Astrocyte (in vitro differentiated cells and primary cell): ENCODE data around the gene FAM83D. TPM values are rescaled to one million over a fixed set of nuclear protein-coding genes. Genes with fewer than 3 reads are reported as not detected.
A peak's percentile ranks its signal among the peaks of the same experiment; 100 is the strongest.
"Not testable (repeated sequence)": the region's sequence is repeated elsewhere in the genome, so short reads cannot be mapped to it uniquely, and the experiment has no call there.

Experiments used
- DNase-seq: peaks from one replicate; pipeline ENCODE4 v3.0.0-alpha.2; 2010; ENCODE audit warnings: low read depth
- FAIRE-seq: peaks from 2 replicates; lab custom pipeline; 2011; peaks lifted over from hg19 to GRCh38; lab: Jason Lieb, UNC
- H2AFZ ChIP-seq: 2 replicates; pipeline ENCODE4 v1.6.0; 2012; ENCODE audit warnings: low read depth, low read length, inconsistent platforms
- H3K27ac ChIP-seq: 2 replicates; pipeline ENCODE4 v1.5.1; 2011; ENCODE audit warnings: low read depth, low read length, inconsistent platforms
- H3K27me3 ChIP-seq: 2 replicates; pipeline ENCODE4 v1.6.0; 2011; ENCODE audit warnings: low read length, inconsistent platforms; ENCODE audit not compliant: insufficient read depth
- H3K36me3 ChIP-seq: 2 replicates; pipeline ENCODE4 v1.5.1; 2011; ENCODE audit warnings: low read length, inconsistent platforms; ENCODE audit not compliant: insufficient read depth
- H3K4me1 ChIP-seq: 2 replicates; pipeline ENCODE4 v1.5.1; 2011; ENCODE audit warnings: low read length, inconsistent platforms; ENCODE audit not compliant: insufficient read depth
- H3K4me2 ChIP-seq: 2 replicates; pipeline ENCODE4 v1.6.0; 2012; ENCODE audit warnings: low read length, inconsistent platforms
- H3K4me3 ChIP-seq: 2 replicates; pipeline ENCODE4 v1.5.1; 2011; ENCODE audit warnings: low read depth, mild to moderate bottlenecking, low read length, inconsistent platforms; ENCODE audit not compliant: insufficient read depth
- H3K79me2 ChIP-seq: 2 replicates; pipeline ENCODE4 v1.6.0; 2012; ENCODE audit warnings: mild to moderate bottlenecking, low read length, inconsistent platforms; ENCODE audit not compliant: insufficient read depth
- H3K9ac ChIP-seq: 2 replicates; pipeline ENCODE4 v1.6.0; 2012; ENCODE audit warnings: mild to moderate bottlenecking, low read length, inconsistent platforms
- H3K9me3 ChIP-seq: 2 replicates; pipeline ENCODE4 v1.5.1; 2012; ENCODE audit warnings: low read depth, mild to moderate bottlenecking, low read length, inconsistent platforms; ENCODE audit not compliant: insufficient read depth
- H4K20me1 ChIP-seq: 2 replicates; pipeline ENCODE4 v1.6.0; 2012; ENCODE audit warnings: low read length, inconsistent platforms; ENCODE audit not compliant: insufficient read depth
- H3K27ac Mint-ChIP-seq: one replicate; pipeline ENCODE4 v1.8.0; 2021; ENCODE audit warnings: mild to moderate bottlenecking, mixed read lengths; ENCODE audit not compliant: unreplicated experiment
- H3K27me3 Mint-ChIP-seq: one replicate; pipeline ENCODE4 v1.8.0; 2021; ENCODE audit warnings: low read depth, mixed read lengths; ENCODE audit not compliant: unreplicated experiment
- H3K36me3 Mint-ChIP-seq: one replicate; pipeline ENCODE4 v1.8.0; 2021; ENCODE audit warnings: low read depth, mixed read lengths; ENCODE audit not compliant: unreplicated experiment
- H3K4me1 Mint-ChIP-seq: one replicate; pipeline ENCODE4 v1.8.0; 2021; ENCODE audit warnings: low read depth, mixed read lengths; ENCODE audit not compliant: unreplicated experiment
- H3K4me3 Mint-ChIP-seq: one replicate; pipeline ENCODE4 v1.8.0; 2021; ENCODE audit warnings: mild to moderate bottlenecking, moderate library complexity, mixed read lengths; ENCODE audit not compliant: unreplicated experiment
- H3K9me3 Mint-ChIP-seq: one replicate; pipeline ENCODE4 v1.8.0; 2021; ENCODE audit warnings: mild to moderate bottlenecking, mixed read lengths; ENCODE audit not compliant: unreplicated experiment
- EZH2 ChIP-seq: IDR thresholded peaks from 2 replicates; pipeline ENCODE4 v1.6.1; 2012; ENCODE audit warnings: mild to moderate bottlenecking, low read length, inconsistent platforms; ENCODE audit not compliant: insufficient read depth
- total RNA-seq: library from RNA; stranded (reverse); gene quantifications from 2 replicates; pipeline ENCODE4 v1.2.1, GENCODE V29; 2021
- TF ChIP-seq, protein P1 (sequence below): IDR thresholded peaks from 2 replicates; pipeline ENCODE4 v1.5.1; 2011; ENCODE audit warnings: low read depth, mild to moderate bottlenecking, inconsistent platforms, low read length, moderate library complexity; ENCODE audit not compliant: insufficient read depth

Gene FAM83D
- total RNA-seq, 1 donor from 2014 or later: 3.3 TPM

DNA sequence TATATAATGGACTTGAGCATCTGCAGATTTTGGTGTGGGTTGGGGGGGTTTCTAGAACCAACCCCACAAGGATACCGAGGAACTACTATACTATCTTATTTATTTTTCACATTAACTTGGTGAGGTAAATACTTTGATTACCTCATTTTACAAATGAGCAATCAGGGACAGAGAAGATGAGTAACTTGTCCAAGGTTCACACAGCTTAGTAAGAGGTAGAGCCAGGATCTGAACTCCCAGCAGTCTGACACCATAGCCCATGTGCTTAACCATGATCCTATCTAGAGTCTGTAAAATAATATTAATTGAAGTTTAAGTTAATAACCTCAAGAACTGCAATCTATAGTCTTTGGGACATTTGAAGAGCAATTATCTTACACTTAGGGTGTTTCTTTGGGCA is 64.5 kb downstream of the FAM83D start:
- Histone ChIP-seq H3K4me3 (no peak overlapping the region), H3K27ac (no peak overlapping the region), H3K9me3 (no peaks in the 10 kb centered on the region), H3K9ac (no peak overlapping the region), H4K20me1 (peaks cover 16% of the 10 kb centered on the region), H2AFZ (no peak overlapping the region), H3K27me3 (no peaks in the 10 kb centered on the region), H3K4me1 (peaks cover 3% of the 10 kb centered on the region), H3K4me2 (no peak overlapping the region), H3K79me2 (no peaks in the 10 kb centered on the region), H3K36me3 (peaks cover 8% of the 10 kb centered on the region)
- Mint-ChIP-seq H3K9me3 (no peaks in the 10 kb centered on the region), H3K27ac (no peak overlapping the region), H3K36me3 (peaks cover 5% of the 10 kb centered on the region), H3K4me1 (peaks cover 11% of the 10 kb centered on the region), H3K27me3 (no peaks in the 10 kb centered on the region), H3K4me3 (no peak overlapping the region)
- TF ChIP-seq, protein P1, sequence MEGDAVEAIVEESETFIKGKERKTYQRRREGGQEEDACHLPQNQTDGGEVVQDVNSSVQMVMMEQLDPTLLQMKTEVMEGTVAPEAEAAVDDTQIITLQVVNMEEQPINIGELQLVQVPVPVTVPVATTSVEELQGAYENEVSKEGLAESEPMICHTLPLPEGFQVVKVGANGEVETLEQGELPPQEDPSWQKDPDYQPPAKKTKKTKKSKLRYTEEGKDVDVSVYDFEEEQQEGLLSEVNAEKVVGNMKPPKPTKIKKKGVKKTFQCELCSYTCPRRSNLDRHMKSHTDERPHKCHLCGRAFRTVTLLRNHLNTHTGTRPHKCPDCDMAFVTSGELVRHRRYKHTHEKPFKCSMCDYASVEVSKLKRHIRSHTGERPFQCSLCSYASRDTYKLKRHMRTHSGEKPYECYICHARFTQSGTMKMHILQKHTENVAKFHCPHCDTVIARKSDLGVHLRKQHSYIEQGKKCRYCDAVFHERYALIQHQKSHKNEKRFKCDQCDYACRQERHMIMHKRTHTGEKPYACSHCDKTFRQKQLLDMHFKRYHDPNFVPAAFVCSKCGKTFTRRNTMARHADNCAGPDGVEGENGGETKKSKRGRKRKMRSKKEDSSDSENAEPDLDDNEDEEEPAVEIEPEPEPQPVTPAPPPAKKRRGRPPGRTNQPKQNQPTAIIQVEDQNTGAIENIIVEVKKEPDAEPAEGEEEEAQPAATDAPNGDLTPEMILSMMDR: no peak
- TF ChIP-seq EZH2: no peak
- DNase-seq: no peak
- FAIRE-seq: no peak

- Mint-ChIP-seq H3K4me3 (no peak overlapping the region), H3K9me3 (no peaks in the 10 kb centered on the region), H3K4me1 (peaks cover 7% of the 10 kb centered on the region), H3K27ac (no peak overlapping the region), H3K36me3 (peaks cover 5% of the 10 kb centered on the region), H3K27me3 (no peaks in the 10 kb centered on the region)
- Histone ChIP-seq H3K4me1 (no peaks in the 10 kb centered on the region), H3K79me2 (no peaks in the 10 kb centered on the region), H3K9me3 (no peaks in the 10 kb centered on the region), H3K4me3 (no peak overlapping the region), H2AFZ (no peak overlapping the region), H3K27ac (no peak overlapping the region), H3K9ac (no peak overlapping the region), H3K36me3 (peaks cover 11% of the 10 kb centered on the region), H3K4me2 (no peak overlapping the region), H4K20me1 (peaks cover 6% of the 10 kb centered on the region), H3K27me3 (no peaks in the 10 kb centered on the region)
- FAIRE-seq (no peak), DNase-seq (no peak)
- TF ChIP-seq, protein P1: no peak
- no peak for TF ChIP-seq EZH2
Measured at GRCh38 chr20:38991814-38992704, 65.8 kb downstream of the FAM83D start.

DNA sequence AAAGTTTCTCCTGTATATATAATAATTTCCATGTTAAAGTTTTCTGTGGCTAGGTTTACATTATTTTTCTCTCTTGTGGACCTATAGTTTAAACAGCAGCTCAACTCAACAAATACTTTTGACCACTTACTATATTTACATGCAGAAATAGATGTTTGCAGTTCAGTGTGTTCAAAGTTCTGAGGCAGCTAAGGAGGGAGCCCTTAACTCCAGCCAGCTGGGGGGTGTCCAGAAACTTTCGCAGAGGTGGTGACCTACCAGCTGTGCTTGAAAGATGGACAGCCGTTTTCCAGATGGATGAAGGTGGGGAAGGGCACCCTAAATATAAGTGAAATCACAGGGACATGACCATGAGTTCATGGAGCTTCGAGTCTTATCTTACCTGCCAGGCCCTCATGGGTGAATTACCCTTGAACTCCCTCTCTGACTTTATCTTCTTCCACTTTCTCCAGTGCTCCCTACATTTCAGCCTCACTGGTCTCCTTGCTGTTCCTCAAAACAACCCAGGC is 69.4 kb downstream of the FAM83D start:
- no peak for FAIRE-seq
- no peak overlapping the region for H2AFZ ChIP-seq
- H3K27me3 ChIP-seq: no peaks in the 10 kb centered on the region
- H3K9me3 Mint-ChIP-seq: no peaks in the 10 kb centered on the region
- peaks cover 4% of the 10 kb centered on the region for H3K36me3 Mint-ChIP-seq
- peaks cover 26% of the 10 kb centered on the region for H3K4me1 Mint-ChIP-seq
- H3K4me2 ChIP-seq: no peak overlapping the region
- H3K9me3 ChIP-seq: no peaks in the 10 kb centered on the region
- no peaks in the 10 kb centered on the region for H3K27me3 Mint-ChIP-seq
- no peak overlapping the region for H3K27ac Mint-ChIP-seq
- no peak overlapping the region for H3K27ac ChIP-seq
- no peak overlapping the region for H3K9ac ChIP-seq
- no peaks in the 10 kb centered on the region for H4K20me1 ChIP-seq
- no peak overlapping the region for H3K4me3 ChIP-seq
- no peak for DNase-seq
- peaks cover 8% of the 10 kb centered on the region for H3K36me3 ChIP-seq
- no peaks in the 10 kb centered on the region for H3K4me1 ChIP-seq
- no peak for TF ChIP-seq EZH2
- TF ChIP-seq, protein P1: no peak
- no peaks in the 10 kb centered on the region for H3K79me2 ChIP-seq
- H3K4me3 Mint-ChIP-seq: no peak overlapping the region

DNA sequence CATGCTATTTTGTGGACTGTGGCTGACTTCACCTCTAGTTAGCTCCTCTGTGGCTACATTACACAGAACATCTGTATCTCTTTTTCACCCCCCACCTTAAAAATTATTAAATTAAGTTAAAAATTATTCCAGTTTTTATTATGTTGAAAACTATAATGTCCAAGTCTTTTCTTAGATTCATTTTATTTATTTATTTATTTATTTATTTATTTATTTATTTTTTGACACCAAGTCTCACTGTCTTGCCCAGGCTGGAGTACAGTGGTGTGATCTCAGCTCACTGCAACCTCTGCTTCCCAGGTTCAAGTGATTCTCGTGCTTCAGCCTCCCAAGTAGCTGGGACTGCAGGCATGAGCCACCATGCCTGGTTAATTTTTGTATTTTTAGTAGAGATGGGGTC is 70.6 kb downstream of the FAM83D start:
- H3K27me3 ChIP-seq, H3K4me3 ChIP-seq, FAIRE-seq, H3K4me1 ChIP-seq, H3K9me3 Mint-ChIP-seq, H2AFZ ChIP-seq, H3K36me3 Mint-ChIP-seq, H3K4me3 Mint-ChIP-seq, H3K4me2 ChIP-seq, H3K9me3 ChIP-seq, H4K20me1 ChIP-seq, H3K9ac ChIP-seq, H3K27me3 Mint-ChIP-seq, H3K79me2 ChIP-seq, DNase-seq, H3K27ac ChIP-seq: not testable (repeated sequence)
- H3K27ac Mint-ChIP-seq: peak overlapping the region; percentile 77
- peaks cover 26% of the 10 kb centered on the region for H3K4me1 Mint-ChIP-seq
- peaks cover 14% of the 10 kb centered on the region for H3K36me3 ChIP-seq
